GM19452 (cell line): ENCODE results near the gene TMPRSS9.

ENCODE experiments used
- ATAC-seq: cut with Tn5 transposase; IDR thresholded peaks from one replicate; pipeline ENCODE4 v1.9.1; 2021; ENCODE audit not compliant: unreplicated experiment

TMPRSS9 gene

DNA sequence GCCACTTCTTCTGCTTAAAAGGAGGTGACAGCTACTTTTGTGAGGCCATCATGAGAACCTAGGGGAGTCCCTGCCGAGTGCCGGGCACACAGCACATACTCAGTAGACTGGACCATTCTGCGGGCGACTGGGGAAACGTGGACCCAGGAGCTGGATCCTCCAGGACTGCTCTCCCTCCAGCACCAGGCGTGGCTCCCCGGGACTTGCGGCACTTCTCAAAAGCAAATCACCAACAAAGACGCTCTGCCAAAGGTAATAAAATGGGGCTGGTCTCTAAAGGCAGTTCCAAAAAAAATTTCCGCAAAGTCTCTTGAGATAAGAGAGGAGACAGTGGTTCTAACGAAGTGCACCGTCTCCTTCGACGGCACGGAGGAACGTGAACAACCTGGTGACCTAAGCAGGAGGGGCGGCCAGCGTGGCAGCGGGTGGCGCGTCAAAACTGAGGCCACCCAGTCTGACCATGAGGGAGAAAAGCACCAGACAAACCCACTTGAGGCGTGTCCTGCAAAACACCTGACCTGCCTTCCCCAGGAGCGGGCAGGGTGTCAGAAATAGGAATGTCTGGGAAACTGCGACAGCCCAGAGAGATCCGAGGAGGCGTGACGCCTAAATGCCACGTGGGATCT is 1.4 kb upstream of the TMPRSS9 start:
- no peak for ATAC-seq

DNA sequence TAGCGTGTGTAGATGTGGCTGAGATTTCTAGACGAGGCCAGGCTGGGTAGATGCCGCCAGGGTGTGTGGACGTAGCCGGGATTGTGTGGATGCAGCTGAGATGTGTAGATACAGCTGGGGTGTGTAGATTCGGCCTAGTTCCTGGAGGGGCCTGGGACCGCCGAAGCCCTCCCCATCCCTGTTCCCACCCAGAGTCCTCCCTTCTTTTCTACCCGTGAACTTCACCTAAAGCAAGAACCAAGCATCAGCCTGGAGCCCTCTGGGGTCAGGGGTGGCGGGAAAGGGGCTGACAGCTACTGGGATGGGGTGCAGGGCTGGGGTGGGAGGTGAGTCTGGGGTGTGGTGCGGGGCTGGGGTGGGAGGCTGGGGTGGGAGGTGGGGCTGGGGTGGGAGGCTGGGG is 768 bp downstream of the TMPRSS9 start:
- no peak for ATAC-seq

DNA sequence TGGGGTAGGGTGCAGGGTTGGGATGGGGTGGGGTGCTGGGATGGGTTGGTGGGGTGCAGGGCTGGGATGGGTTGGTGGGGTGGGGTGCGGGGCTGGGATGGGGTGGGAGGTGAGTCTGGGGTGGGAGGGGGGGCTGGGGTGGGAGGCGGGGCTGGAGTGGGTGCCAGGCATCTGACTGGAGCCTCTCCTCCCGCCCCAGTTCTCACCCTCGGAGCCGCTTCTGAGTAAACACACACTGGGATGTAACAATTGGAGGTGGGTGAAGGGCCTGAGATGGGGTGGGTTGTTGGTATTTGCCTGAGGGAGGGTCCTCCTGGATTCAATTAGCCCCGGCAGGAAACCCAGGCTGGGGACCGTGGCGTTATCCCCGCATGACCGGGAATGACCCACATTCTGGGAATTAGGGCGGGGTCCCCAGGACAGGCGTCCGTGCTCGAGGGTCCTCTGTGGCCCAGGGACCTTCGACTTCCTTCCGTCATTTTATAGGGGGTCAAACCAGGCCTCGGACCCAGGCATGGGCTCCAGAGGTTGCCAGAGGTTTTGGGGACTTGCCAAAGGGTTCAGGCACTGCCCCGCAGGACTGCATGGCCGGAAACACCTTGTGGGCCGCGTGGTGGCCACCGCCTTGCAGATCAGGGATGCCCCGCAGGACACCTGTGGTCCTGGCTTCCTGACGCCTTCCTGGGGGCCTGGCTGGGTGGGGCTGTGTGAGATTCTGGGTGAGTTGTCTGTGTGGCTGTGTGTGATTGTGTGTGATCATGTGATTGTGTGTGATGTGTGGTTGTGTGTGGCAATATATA is 1.4 kb downstream of the TMPRSS9 start:
- ATAC-seq = no peak

DNA sequence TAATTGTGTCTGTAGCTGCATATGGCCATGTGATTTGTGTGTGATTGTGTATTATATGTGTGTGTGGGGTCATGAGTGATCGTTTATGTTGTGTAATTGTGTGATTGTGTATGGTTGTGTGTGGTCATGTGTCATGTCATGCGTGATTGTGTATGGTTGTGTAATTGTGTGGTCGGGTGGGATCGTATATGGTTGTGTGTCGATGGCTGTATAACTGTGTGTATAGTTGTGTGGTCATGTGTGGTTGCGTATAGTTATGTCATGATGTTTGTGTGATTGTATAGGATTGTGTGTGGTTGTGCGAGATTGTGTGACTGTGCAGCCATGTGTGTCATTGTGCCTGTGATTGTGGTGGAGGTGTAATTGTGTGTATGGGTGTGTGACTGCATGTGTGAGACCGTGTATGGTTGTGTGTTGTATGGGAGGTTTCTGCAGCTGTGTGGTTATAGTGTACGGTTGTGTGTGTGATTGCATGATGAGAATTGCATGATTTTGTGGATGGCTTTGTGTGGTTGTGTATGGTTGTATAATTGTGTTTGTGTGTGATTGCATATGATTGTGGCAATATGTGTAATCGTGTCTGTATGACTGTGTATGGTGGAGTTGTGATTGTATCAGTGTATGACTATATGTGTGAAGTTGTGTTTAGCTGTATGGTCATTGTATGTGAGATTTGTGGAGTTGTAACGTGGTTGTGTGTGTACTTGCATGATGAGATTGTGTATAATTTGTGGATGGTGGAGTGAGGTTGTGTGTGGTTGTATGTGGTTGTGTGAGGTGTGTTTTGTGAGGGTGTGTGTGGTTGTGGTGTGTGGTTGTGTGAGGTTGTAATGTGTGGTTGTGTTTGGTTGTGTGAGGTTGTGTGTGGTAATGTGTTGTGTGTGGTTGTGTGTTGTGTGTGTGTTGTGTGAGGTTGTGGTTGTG is 2.2 kb downstream of the TMPRSS9 start:
- ATAC-seq = no peak

DNA sequence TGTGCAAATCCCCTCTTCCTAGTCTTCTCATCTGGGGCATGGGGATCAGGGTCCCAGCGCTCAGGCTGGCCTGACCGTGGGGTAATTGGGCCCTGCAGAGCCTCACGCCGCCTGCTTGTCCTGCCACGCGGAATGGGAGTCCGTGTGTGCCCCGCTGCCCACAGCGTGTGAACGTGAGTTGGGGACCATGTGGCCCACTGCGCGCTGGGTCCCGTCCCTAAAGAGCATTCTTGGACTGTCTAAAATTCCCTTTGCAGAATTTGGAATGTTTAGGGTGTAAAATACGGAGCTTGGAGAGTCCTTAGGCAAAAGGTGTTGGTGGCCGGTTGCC is 2.9 kb downstream of the TMPRSS9 start:
- no peak for ATAC-seq

DNA sequence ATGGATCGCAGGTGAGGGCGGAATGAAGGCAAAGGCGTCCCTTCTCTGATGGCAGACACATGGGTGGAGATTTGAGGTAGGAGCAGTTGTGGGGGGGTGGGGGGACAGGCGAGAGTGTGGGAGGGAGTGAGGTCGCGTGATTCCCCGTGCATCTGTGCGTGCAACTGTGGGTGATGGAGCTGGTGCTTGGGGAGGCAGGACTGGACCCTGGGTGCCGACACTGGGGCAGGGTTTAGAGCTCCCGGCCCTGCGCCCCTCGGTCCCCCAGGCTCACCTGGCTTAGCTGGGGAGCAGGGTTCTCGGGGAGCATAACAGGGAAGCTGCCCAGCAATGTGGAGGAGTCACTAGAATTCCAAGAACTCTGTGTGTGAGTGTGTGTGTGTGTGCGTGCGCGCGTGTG is 3.4 kb downstream of the TMPRSS9 start:
- ATAC-seq = no peak

DNA sequence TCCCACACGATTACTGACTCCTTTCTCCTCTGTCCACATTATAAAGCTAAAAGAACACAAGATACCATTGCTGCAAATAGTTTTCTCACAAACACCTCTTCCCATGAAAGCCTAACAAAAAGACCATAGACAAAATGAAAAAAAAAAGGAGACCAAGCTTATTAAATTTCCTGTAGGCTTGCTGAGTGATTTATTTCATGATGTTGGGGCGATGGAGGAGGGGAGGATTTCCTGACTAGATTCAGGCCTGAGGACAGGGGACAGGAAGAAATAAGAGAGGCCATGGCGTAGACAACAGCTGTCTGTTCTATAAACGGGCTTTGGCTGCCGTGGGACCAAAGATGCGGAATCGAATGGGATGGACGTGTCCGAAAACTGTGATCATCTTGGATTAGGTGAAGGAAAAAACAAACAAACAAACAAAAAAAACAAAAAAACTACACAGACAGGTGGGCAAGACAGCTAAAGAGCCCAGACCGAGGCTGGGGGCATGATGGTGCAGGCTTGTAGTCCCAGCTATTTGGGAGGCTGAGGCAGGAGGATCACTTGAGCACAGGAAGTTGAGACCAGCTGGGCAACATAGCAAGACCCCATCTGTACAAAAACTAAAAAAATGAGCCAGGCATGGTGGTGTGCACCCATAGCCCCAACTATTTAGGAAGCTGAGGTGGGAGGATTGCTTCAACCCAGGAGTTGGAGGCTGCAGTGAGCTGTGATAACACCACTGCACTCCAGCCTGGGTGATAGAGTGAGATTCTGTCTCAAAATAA is 5.3 kb downstream of the TMPRSS9 start:
- no peak for ATAC-seq

DNA sequence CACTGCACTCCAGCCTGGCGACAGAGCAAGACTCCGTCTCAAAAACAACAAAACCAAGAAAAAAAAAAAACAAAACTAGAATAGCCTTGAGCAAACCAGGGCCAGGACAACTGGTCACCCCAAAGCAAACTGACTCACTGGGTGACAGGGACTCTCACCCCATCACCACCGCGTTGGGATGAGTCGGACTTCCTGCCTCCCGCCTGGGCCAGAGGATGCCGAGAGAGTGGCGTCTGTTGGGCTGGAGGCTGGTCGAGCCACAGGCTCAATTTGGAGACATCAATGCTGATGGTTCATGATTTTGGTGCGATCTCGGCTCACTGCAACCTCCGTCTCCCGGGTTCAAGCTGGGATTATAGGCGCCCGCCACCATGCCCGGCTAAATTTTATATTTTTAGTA is 11.6 kb downstream of the TMPRSS9 start:
- no peak for ATAC-seq

DNA sequence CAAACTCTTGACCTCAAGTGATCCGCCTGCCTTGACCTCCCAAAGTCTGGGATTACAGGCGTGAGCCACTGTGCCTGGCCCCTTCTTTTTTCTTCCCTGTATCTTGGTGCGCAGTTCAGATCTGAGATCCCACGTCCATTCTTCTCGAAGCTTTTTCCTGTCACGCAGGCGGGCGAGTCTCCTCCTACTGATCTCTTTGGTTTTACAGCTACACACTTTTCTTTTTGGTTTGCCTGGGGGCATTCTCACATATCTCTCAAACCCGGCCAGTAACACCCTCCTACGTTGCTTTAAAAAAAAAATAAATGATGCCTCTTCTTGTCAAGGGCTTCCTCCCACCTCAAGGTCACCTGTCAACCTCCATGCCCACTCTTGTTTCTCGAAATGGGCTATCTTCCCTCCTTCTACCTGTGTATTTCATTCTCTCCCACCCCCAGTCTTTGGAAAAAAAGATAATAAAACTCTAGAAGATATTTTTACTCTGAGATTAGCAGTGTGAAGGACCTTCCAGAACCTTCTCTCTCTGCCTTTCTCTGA is 12.1 kb downstream of the TMPRSS9 start:
- ATAC-seq = no peak

DNA sequence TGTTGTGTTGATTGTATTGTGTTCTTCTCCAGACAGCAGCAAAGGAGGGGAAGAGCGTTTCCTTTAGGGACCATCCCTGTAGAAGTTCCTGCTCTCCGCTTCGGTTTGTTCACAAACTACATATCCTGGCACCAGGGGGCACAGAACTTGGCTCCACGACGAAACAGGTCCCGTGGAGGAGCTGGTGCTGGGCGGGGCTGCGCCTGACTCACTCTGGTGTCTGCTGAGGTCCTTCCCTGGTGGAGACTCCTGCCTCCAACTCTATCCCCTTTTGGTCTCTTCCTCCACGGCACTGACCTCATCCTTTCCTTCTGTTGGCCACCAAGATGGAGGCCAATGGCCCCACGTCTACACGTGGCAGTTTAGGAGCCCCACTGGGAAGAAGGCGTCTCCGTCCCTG is 14.7 kb downstream of the TMPRSS9 start:
- no peak for ATAC-seq

DNA sequence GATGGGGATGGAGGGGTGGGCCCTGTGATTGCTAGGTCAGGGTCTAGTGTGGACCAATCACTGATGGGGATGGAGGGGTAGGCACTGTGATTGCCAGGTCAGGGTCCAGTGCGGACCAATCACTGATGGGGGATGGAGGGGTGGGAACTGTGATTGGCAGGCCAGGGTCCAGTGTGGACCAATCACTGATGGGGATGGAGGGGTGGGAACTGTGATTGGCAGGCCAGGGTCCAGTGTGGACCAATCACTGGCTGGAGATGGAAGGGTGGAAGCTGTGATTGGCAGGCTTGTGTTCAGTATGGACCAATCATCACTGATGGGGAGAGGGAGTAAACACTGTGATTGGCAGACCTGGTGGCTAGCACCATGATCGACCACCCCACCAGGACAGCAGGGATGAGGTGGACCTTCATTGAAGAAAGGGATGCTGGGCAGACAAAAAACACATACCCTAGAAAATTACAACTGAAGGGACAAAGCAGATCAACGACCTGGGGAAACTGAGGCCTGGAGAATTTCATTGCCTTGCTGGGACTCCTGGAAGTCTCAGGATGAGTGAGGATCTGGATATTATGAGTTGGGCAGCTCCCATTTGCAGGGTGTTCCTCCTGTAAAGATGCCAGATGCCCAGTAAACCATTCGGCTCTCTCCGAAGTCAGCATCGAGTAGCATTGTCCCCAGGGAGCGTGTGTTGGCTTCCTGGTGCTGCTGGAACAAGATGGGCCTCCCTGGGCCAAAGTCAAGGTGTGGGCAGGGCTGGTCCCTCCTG is 15.5 kb downstream of the TMPRSS9 start:
- no peak for ATAC-seq

DNA sequence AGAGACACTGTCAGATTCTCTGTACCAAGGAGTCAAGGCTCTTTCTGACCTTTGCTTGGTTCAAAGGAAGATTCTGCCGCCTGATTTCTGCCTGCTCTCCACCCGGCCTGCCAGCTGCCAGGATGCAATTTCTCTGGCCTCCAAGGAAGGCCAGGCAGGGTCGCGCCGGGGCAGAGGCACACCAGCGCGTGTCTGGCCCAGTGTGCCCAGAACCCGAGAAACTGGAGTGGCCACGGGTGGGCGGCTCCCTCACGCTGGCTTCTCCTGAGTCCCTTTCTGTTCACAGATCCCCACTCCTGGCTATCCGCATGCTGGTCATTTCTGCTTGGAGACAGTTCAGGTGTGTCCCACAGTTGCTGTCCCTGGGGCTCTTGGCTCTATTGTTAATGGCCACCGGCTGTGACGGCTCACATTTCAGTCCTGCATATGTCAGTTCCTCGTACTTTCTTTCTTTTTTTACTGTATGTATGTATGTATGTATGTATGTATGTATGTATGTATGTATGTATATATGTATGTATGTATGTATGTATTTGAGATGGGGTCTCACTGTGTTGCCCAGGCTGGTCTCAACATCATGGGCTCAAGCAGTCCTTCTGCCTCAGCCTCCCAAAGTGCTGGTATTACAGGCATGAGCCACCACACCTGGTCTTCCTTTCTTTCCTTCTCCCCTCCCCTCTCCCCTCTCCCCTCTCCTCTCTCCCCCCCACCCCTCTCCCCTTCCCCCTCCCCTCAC is 16.9 kb downstream of the TMPRSS9 start:
- ATAC-seq = no peak

DNA sequence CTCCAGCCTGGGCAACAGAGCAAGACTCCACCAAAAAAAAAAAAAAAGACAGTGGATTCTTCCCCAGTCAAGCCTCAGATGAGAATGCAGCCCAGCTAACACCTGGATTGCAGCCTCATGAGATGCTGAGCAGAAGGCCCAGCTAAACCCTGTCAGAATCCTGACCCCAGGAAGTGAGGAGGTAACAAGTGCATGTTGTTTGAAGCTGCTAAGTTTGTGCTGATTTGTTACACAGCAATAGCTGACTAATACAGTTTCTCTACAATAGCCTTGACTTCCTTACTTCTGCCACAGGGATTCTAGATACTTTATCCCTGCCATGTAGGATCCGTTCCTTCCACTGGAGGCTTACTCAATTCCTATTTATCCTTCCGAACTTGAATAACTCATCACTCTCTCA is 20.5 kb downstream of the TMPRSS9 start:
- ATAC-seq = no peak

DNA sequence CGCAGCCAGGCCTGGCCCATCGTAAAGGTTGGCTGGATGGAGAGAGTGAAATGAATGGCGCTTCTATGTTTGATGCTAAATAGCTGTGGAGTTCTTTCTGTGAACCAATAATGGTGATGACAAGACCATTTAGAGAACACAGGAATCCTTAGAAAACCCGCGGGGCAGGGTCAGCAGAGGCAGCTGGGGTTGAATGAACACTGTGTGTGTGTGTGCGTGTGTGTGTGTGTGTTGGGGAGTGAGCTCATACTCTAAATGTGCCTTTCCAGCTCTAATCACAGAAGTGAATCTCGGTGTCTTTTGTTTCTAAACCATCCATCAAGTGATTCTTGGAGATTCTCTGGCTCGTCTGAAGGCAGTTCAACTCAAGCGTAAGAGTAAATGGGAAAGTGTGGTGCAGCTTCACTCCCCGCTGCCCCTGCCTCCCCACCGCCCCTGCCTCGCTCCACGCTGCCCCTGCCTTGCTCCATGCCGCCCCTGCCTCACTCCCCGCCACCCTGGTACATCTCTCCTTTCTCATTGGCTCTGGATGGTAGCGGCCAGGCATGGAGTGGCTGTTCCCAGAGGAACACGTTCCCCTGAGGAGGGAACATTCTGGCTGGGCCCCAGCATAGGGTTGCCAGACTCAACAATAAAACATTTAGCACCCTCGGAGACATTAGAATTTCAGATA is 21.2 kb downstream of the TMPRSS9 start:
- ATAC-seq = no peak

DNA sequence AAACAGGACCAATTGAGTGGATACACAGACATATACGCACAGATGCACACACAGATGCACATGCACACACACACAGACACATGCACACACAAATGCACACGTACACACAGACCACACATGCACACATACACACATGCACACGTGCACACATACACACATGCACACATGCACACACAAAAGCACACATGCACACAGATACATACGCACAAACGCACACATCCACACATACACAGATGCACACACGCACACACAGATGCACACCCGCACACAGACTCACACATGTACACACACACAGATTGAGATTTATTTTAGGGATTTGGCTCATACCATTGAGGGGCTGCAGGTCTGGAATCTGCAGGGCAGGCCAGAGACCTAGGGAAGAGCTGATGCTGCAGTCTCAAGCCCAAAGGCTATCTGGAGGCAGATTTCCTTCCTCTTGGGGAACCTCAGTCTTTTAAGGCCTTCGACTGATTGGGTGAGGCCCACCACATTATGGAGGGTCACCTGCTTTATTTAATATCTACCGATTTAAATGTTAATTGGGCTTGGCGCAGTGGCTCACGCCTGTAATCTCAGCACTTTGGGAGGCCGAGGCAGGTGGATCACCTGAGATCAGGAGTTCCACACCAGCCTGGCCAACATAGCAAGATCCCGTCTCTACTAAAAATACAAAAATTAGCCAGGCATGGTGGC is 22.6 kb downstream of the TMPRSS9 start:
- no peak for ATAC-seq

DNA sequence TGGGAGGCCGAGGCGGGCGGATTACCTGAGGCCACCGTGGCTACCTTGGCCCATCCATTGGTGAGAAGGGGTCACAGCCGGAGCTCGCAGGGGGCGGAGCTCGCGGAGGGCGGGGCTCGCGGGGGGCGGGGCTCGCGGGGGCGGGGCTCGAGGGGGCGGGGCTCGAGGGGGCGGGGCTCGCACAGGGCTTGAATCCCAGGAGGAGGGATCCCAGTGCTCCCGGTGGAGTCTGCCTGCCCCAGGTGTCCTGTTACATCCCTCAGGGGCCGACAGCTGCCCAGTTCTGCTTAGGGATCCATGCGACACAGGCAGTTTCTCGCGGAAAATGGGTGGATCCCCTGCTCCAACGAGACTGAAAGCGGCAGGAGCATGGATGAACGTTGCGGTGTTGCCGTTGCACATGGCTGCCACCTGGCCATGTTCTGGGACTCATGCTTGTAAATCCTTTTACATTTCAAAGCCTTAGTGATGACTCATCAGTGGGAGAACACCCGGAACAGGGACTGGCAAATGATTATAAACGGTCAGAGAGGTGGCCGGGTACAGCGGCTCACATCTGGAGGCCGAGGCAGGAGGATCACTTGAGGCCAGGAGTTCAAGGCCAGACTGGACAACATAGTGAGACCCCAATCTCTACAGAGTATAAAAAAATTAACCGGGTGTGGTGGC is 25.1 kb downstream of the TMPRSS9 start:
- ATAC-seq = no peak

DNA sequence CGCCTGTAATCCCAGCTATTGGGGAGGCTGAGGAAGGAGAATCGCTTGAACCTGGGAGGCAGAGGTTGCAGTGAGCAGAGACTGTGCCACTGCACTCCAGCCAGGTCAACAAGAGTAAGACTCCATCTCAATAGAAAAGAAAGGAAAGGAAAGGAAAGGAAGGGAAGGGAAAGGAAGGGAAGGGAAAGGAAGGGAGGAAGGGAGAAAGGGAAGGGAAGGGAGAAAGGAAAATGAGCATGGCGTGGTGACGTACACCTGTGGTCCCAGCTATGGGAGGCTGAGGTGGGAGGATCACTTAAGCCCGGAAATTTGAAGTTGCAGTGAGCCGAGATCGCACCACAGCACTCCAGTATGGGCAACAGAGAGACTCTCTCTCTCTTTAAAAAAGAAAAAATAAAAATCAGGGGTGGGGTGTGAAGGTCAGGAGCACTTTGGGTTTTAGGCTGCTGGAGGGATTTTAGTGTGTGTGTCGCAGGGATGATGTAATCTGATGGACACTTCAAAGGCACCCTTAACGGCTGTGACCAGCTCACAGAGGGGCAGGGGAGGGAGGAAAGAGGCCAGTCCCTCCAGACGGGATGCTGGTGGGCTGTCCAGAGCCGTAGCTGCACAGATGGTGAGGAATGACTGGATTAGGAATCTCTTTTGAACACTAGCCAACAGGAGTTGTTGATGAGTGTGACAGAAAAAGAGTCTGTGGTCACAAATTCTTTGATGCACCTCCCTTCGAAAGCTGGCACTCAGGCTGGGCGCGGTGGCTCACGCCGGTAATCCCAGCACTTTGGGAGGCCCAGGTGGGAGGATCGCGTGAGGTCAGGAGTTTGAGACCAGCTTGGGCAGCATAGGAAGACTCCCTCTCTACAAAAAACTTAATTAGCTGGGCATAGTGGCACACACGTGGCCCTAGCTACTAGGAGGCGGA is 27.6 kb downstream of the TMPRSS9 start:
- no peak for ATAC-seq
